HFFc6 (cell line): ENCODE data around the gene SLC25A1. TPM values are rescaled to one million over a fixed set of nuclear protein-coding genes. Genes with fewer than 3 reads are reported as not detected.
"Not testable (repeated sequence)": the region's sequence is repeated elsewhere in the genome, so short reads cannot be mapped to it uniquely, and the experiment has no call there.

Experiments
- DNase-seq: peaks from one replicate; pipeline ENCODE4 v3.0.0-alpha.2; 2018
- H3K27ac Mint-ChIP-seq: 2 replicates; pipeline ENCODE4 v1.8.0; 2020; ENCODE audit warnings: mild to moderate bottlenecking, mixed read lengths
- H3K27me3 Mint-ChIP-seq: 2 replicates; pipeline ENCODE4 v1.8.0; 2021; ENCODE audit warnings: mild to moderate bottlenecking, moderate library complexity, mixed read lengths; ENCODE audit not compliant: insufficient read depth
- H3K36me3 Mint-ChIP-seq: 2 replicates; pipeline ENCODE4 v1.8.0; 2021; ENCODE audit warnings: low read depth, mixed read lengths
- H3K4me1 Mint-ChIP-seq: 2 replicates; pipeline ENCODE4 v1.8.0; 2020; ENCODE audit warnings: low read depth, mixed read lengths
- H3K4me3 Mint-ChIP-seq: 2 replicates; pipeline ENCODE4 v1.8.0; 2020; ENCODE audit warnings: mild to moderate bottlenecking, moderate library complexity, mixed read lengths
- H3K9me3 Mint-ChIP-seq: 2 replicates; pipeline ENCODE4 v1.8.0; 2020; ENCODE audit warnings: mild to moderate bottlenecking, mixed read lengths
- CTCF ChIP-seq: fragments of 200-600 bp; sonication (generic); IDR thresholded peaks from 2 replicates; pipeline ENCODE4 v1.5.0; 2021; ENCODE audit warnings: antibody characterized with exemption, mild to moderate bottlenecking
- total RNA-seq, 6 experiments: library from RNA; stranded (reverse); fragmentation: NEBNext Ultra II Directional; extraction: Animal tissue kit (Norgen Biotek cat#: 25700); gene quantifications; 2 replicates in 1 of 6; 3 replicates in 5 of 6; pipeline ENCODE4 v1.2.3, GENCODE V29; 2021

The SLC25A1 gene
- total RNA-seq, 6 experiments from 2014 or later = 102 to 124 (median 108) TPM

GRCh38 chr22:19207401-19207808 is 28.9 kb upstream of the SLC25A1 start:
- TF ChIP-seq CTCF = no peak
- 0 out of 2 replicates have a peak, but pooled peaks cover 9% of the 10 kb centered on the region for H3K36me3 Mint-ChIP-seq
- H3K4me3 Mint-ChIP-seq = no peak overlapping the region
- no peak for DNase-seq
- no peaks in the 10 kb centered on the region; the same call in 1 of the 2 replicates for H3K9me3 Mint-ChIP-seq
- no peaks in the 10 kb centered on the region; the same call in 1 of the 2 replicates for H3K27me3 Mint-ChIP-seq
- no peaks in the 10 kb centered on the region for H3K4me1 Mint-ChIP-seq
- H3K27ac Mint-ChIP-seq = no peak overlapping the region

- no peaks in the 10 kb centered on the region; the same call in 1 of the 2 replicates for H3K9me3 Mint-ChIP-seq
- 0 out of 2 replicates have a peak, but pooled peaks cover 10% of the 10 kb centered on the region for H3K36me3 Mint-ChIP-seq
- H3K4me3 Mint-ChIP-seq = no peak overlapping the region
- TF ChIP-seq CTCF = no peak
- no peak for DNase-seq
- no peaks in the 10 kb centered on the region for H3K4me1 Mint-ChIP-seq
- peaks cover 4% of the 10 kb centered on the region for H3K27me3 Mint-ChIP-seq
- no peak overlapping the region for H3K27ac Mint-ChIP-seq
Observed at GRCh38 chr22:19206287-19206686, 27.8 kb upstream of the SLC25A1 start.

GRCh38 chr22:19204640-19205039 is 26.1 kb upstream of the SLC25A1 start:
- Mint-ChIP-seq H3K9me3 (no peaks in the 10 kb centered on the region; the same call in 1 of the 2 replicates), H3K36me3 (0 out of 2 replicates have a peak, but pooled peaks cover 7% of the 10 kb centered on the region), H3K27me3 (peaks cover 4% of the 10 kb centered on the region), H3K27ac (no peak overlapping the region), H3K4me3 (no peak overlapping the region), H3K4me1 (no peaks in the 10 kb centered on the region)
- no peak for DNase-seq
- TF ChIP-seq CTCF = no peak

GRCh38 chr22:19203834-19204233 is 25.3 kb upstream of the SLC25A1 start:
- TF ChIP-seq CTCF = no peak
- H3K36me3 Mint-ChIP-seq = 0 out of 2 replicates have a peak, but pooled peaks cover 5% of the 10 kb centered on the region
- peaks cover 4% of the 10 kb centered on the region for H3K27me3 Mint-ChIP-seq
- H3K4me1 Mint-ChIP-seq = no peaks in the 10 kb centered on the region
- no peak overlapping the region for H3K27ac Mint-ChIP-seq
- no peak overlapping the region; the same call in 1 of the 2 replicates for H3K4me3 Mint-ChIP-seq
- DNase-seq = no peak
- no peaks in the 10 kb centered on the region; the same call in 1 of the 2 replicates for H3K9me3 Mint-ChIP-seq

- DNase-seq, H3K27ac Mint-ChIP-seq, H3K27me3 Mint-ChIP-seq, H3K4me1 Mint-ChIP-seq, H3K36me3 Mint-ChIP-seq, H3K9me3 Mint-ChIP-seq: not testable (repeated sequence)
- H3K4me3 Mint-ChIP-seq = peak overlapping the region; percentile 43; the same call in 1 of the 2 replicates
Observed at GRCh38 chr22:19202799-19203186, 24.3 kb upstream of the SLC25A1 start.

- Mint-ChIP-seq H3K27ac (no peak overlapping the region), H3K9me3 (no peaks in the 10 kb centered on the region; the same call in 1 of the 2 replicates), H3K27me3 (peaks cover 7% of the 10 kb centered on the region), H3K4me1 (no peaks in the 10 kb centered on the region), H3K36me3 (0 out of 2 replicates have a peak, but pooled peaks cover 5% of the 10 kb centered on the region), H3K4me3 (peak overlapping the region; percentile 43; the same call in 1 of the 2 replicates)
- TF ChIP-seq CTCF = no peak
- no peak for DNase-seq
Observed at GRCh38 chr22:19201869-19202798, 23.6 kb upstream of the SLC25A1 start.
